Adrenal gland (tissue), 12 donors: ENCODE data around the gene ITPKB. TPM values are rescaled to one million over a fixed set of nuclear protein-coding genes. Genes with fewer than 3 reads are reported as not detected.

Experiments used
- DNase-seq, 7 donors: peaks; one replicate each; pipeline ENCODE4 v3.0.0-alpha.2; 2019 to 2020
- H3K27ac ChIP-seq, 5 donors: fragments of 200-600 bp; sonication (generic) in 4 of 5; 1 replicate in 3 of 5; 2 replicates in 2 of 5; pipeline versions ENCODE4 v1.5.1 to v1.8.0; 2016 to 2020; ENCODE audit warnings: mild to moderate bottlenecking in 1 of 5
- H3K27me3 ChIP-seq: fragments of 200-600 bp; 2 replicates; pipeline ENCODE4 v1.8.0; 2021
- H3K36me3 ChIP-seq, 2 donors: fragments of 200-600 bp; replicated peaks in 1 of 2; 1 replicate in 1 of 2; 2 replicates in 1 of 2; pipeline versions ENCODE4 v1.5.1 to v1.8.0; 2018 to 2022
- H3K4me1 ChIP-seq, 2 donors: fragments of 200-600 bp; replicated peaks in 1 of 2; 1 replicate in 1 of 2; 2 replicates in 1 of 2; pipeline versions ENCODE4 v1.5.1 to v1.8.0; 2018 to 2021
- H3K4me3 ChIP-seq, 4 donors: fragments of 200-600 bp; sonication (generic) in 3 of 4; one replicate each; pipeline ENCODE4 v1.5.1; 2016 to 2018
- H3K9me3 ChIP-seq, 3 donors: fragments of 200-600 bp; sonication (generic) in 1 of 3; replicated peaks in 1 of 3; 1 replicate in 2 of 3; 2 replicates in 1 of 3; pipeline versions ENCODE4 v1.5.1 to v1.8.0; 2016 to 2021
- CTCF ChIP-seq, 6 experiments: fragments of 450-650 bp in 4 of 6; fragments of 200-600 bp in 2 of 6; sonication (generic) in 1 of 6; IDR thresholded peaks; 1 replicate in 5 of 6; 2 replicates in 1 of 6; pipeline versions ENCODE4 v1.5.1 to v1.8.0; 2016 to 2021; ENCODE audit warnings: antibody characterized with exemption in 6 of 6, mild to moderate bottlenecking in 2 of 6, moderate library complexity in 1 of 6
- POLR2A ChIP-seq, 2 donors: fragments of 450-650 bp; IDR thresholded peaks; one replicate each; pipeline ENCODE4 v1.6.1; 2017; ENCODE audit warnings: antibody characterized with exemption in 2 of 2, mild to moderate bottlenecking in 2 of 2, moderate library complexity in 1 of 2
- WGBS, 4 donors: extraction: QIAGEN DNeasy Blood & Tissue Kit in 2 of 4; methylation state at CpG; one replicate each; pipeline versions ENCODE4 v1.1.5 to v1.1.7; 2013 to 2017; 5-methylcytosine and 5-hydroxymethylcytosine counted together
- intact Hi-C, 2 donors: fragments of 100-400 bp; cut with DNase I; formaldehyde crosslinking; loops; one replicate each; pipeline versions ENCODE4 v1.14.1 to v1.15.0; 2022 to 2023
- polyA plus RNA-seq, 3 donors: library from polyadenylated mRNA; stranded (reverse); fragments of 200-250 nt in 2 of 3; fragments of 350-450 nt in 1 of 3; fragmentation: Illumina TruSeq in 1 of 3; extraction: RNeasy Lipid Tissue Mini Kit (QIAGEN cat#74804) in 1 of 3; gene quantifications; one replicate each; pipeline ENCODE4 v1.2.3, GENCODE V29; 2013 to 2014
- total RNA-seq, 9 donors: library from RNA; depleted of rRNA in 4 of 9; stranded (reverse); fragments of >200 nt in 4 of 9; fragments of 120-200 nt in 1 of 9; fragmentation: NEBNext Ultra II Directional in 1 of 9; extraction: Animal tissue kit (Norgen Biotek cat#: 25700) in 1 of 9; gene quantifications; one replicate each; pipeline versions ENCODE4 v1.1.0 to v1.2.4, GENCODE V29; 2013 to 2023
- donor health status: healthy with polysubstance abuse.
- donor health status: Bipolar disorder and iron deficiency.
- donor health status: DM: yes; HTN: yes; CAD: no.
- donor health status: DM: no; HTN: no; CAD: no.
- donor health status: DM: no; HTN: no; CAD: no.
- donor health status: DM: yes; HTN: yes; CAD: no.

The ITPKB gene
- total and polyA plus RNA-seq, 12 donors, result 2.3 to 22.7 (median 13.0) TPM

GRCh38 chr1:226668173-226668560 is 70.9 kb downstream of the ITPKB start:
- H3K4me1 ChIP-seq, result peaks cover 0 to 13% of the 10 kb centered on the region in 2 donors

GRCh38 chr1:226666692-226667091 is 72.4 kb downstream of the ITPKB start:
- H3K27ac ChIP-seq, result no peak overlapping the region
- WGBS, 4 donors, result 87 to 94% (median 92%) methylated on average over 4 of the region's 4 CpGs
- peaks cover 9 to 28% of the 10 kb centered on the region in 2 donors for H3K4me1 ChIP-seq

More at GRCh38 chr1:226668173-226668560, 70.9 kb downstream of the ITPKB start:
- Histone ChIP-seq H3K27ac (no peak overlapping the region), H3K9me3 (no peaks in the 10 kb centered on the region), H3K27me3 (no peaks in the 10 kb centered on the region), H3K4me3 (no peak overlapping the region), H3K36me3 (no peaks in the 10 kb centered on the region)
- TF ChIP-seq CTCF (IDR thresholded peaks at IDR 0.05), result no peak
- no peak for TF ChIP-seq POLR2A (IDR thresholded peaks at IDR 0.05)
- no peak for DNase-seq
- 83 to 96% (median 89%) methylated on average over 5 of the region's 5 CpGs for WGBS, 4 donors
- intact Hi-C loops, result no loop called here

GRCh38 chr1:226666164-226666506 is 72.9 kb downstream of the ITPKB start:
- Histone ChIP-seq H3K4me3 (no peak overlapping the region), H3K9me3 (no peaks in the 10 kb centered on the region), H3K4me1 (peaks cover 10 to 33% of the 10 kb centered on the region in 2 donors), H3K27ac (no peak overlapping the region), H3K27me3 (no peaks in the 10 kb centered on the region), H3K36me3 (no peaks in the 10 kb centered on the region)
- WGBS, 4 donors, result 82 to 94% (median 90%) methylated on average over 5 to 6 of the region's 6 CpGs
- intact Hi-C loops, result no loop called here
- no peak for TF ChIP-seq CTCF (IDR thresholded peaks at IDR 0.05)
- TF ChIP-seq POLR2A (IDR thresholded peaks at IDR 0.05), result no peak
- no peak for DNase-seq

More at GRCh38 chr1:226666692-226667091, 72.4 kb downstream of the ITPKB start:
- intact Hi-C loops, result no loop called here
- TF ChIP-seq CTCF (IDR thresholded peaks at IDR 0.05) (no peak), POLR2A (IDR thresholded peaks at IDR 0.05) (no peak)
- no peak for DNase-seq
- Histone ChIP-seq H3K4me3 (no peak overlapping the region), H3K36me3 (no peaks in the 10 kb centered on the region), H3K27me3 (no peaks in the 10 kb centered on the region), H3K9me3 (no peaks in the 10 kb centered on the region)

- H3K4me1 ChIP-seq, result peaks cover 15 to 38% of the 10 kb centered on the region in 2 donors
- DNase-seq, result no peak
- no peaks in the 10 kb centered on the region for H3K9me3 ChIP-seq
- TF ChIP-seq POLR2A (IDR thresholded peaks at IDR 0.05), result no peak
- no peak for TF ChIP-seq CTCF (IDR thresholded peaks at IDR 0.05)
- no peak overlapping the region for H3K4me3 ChIP-seq
- intact Hi-C loops, result no loop called here
- no peaks in the 10 kb centered on the region for H3K27me3 ChIP-seq
- H3K36me3 ChIP-seq, result no peaks in the 10 kb centered on the region
- H3K27ac ChIP-seq, result peak overlapping the region in 2 of 5 donors; percentile 82 to 86
- 91 to 97% (median 93%) methylated on average over 11 to 17 of the region's 17 CpGs for WGBS, 4 donors
Observed at GRCh38 chr1:226665505-226666163, 73.4 kb downstream of the ITPKB start.
